Fibroblast of lung (primary cell): ENCODE measurements around the gene NDUFAF8.

ENCODE experiments used
- CTCF ChIP-seq, 2 donors: IDR thresholded peaks in 1 of 2; conservative IDR thresholded peaks in 1 of 2; 1 replicate in 1 of 2; 2 replicates in 1 of 2; pipeline ENCODE4 v1.5.1; 2011 to 2012; ENCODE audit warnings: low read length in 2 of 2, control low read depth in 1 of 2, inconsistent platforms in 1 of 2, low read depth in 1 of 2, mild to moderate bottlenecking in 1 of 2
- EZH2 ChIP-seq: IDR thresholded peaks from 2 replicates; pipeline ENCODE4 v1.5.1; 2012; ENCODE audit warnings: low read length, control low read depth, mild to moderate bottlenecking; ENCODE audit errors: missing control alignments

- TF ChIP-seq CTCF (conservative IDR thresholded peaks at IDR 0.05 in 1 of 2, IDR thresholded peaks at IDR 0.05 in 1 of 2; ENCODE audit: low read depth in 1 of 2, low read length in 2 of 2) (no peak), EZH2 (no peak)
Measured at GRCh38 chr17:81278831-81279230, 39.7 kb downstream of the NDUFAF8 start.
